GM18909 (cell line): Measurements from ENCODE around the gene LCORL.
"Not testable (repeated sequence)": the region's sequence is repeated elsewhere in the genome, so short reads cannot be mapped to it uniquely, and the experiment has no call there.

ENCODE experiments used
- ATAC-seq: cut with Tn5 transposase; IDR thresholded peaks from one replicate; pipeline ENCODE4 v1.9.1; 2021; ENCODE audit warnings: mild to moderate bottlenecking; ENCODE audit not compliant: unreplicated experiment, poor library complexity

LCORL gene

GRCh38 chr4:17866810-17867209, 154.7 kb downstream of the LCORL start:
- ATAC-seq = no peak

GRCh38 chr4:17865866-17866363, 155.6 kb downstream of the LCORL start:
- no peak for ATAC-seq

GRCh38 chr4:17861906-17862305, 159.6 kb downstream of the LCORL start:
- ATAC-seq = not testable (repeated sequence)

GRCh38 chr4:17859793-17860406, 161.7 kb downstream of the LCORL start:
- no peak for ATAC-seq

- no peak for ATAC-seq
Measured at GRCh38 chr4:17854036-17854435, 167.5 kb downstream of the LCORL start.

- ATAC-seq = no peak
Measured at GRCh38 chr4:17851959-17852358, 169.6 kb downstream of the LCORL start.

- ATAC-seq = not testable (repeated sequence)
Measured at GRCh38 chr4:17850295-17850694, 171.3 kb downstream of the LCORL start.

- no peak for ATAC-seq
Measured at GRCh38 chr4:17846266-17846665, 175.3 kb downstream of the LCORL start.

- ATAC-seq = no peak
Measured at GRCh38 chr4:17823871-17824669, 197.5 kb downstream of the LCORL start.

- peak; percentile 88 for ATAC-seq
Measured at GRCh38 chr4:17817027-17817426, 204.5 kb downstream of the LCORL start.

- no peak for ATAC-seq
Measured at GRCh38 chr4:17816142-17816541, 205.4 kb downstream of the LCORL start.

- no peak for ATAC-seq
Measured at GRCh38 chr4:17814140-17814539, 207.4 kb downstream of the LCORL start.

- ATAC-seq = no peak
Measured at GRCh38 chr4:17812801-17813200, 208.8 kb downstream of the LCORL start.

- ATAC-seq = no peak
Measured at GRCh38 chr4:17812125-17812524, 209.4 kb downstream of the LCORL start.

GRCh38 chr4:17811078-17811603, 210.4 kb downstream of the LCORL start:
- peak; percentile 30 for ATAC-seq

GRCh38 chr4:17810260-17811077, 211.1 kb downstream of the LCORL start, which contains the start of the genes DCAF16 and NCAPG:
Gene DCAF16 (minus strand): TSS chr4:17810757. CDS start chr4:17804141, 6,616 bp downstream.
Gene NCAPG (plus strand): TSS chr4:17810979. CDS start chr4:17811078, 99 bp downstream.
- peak; percentile 93 for ATAC-seq

GRCh38 chr4:17809667-17810066, 211.9 kb downstream of the LCORL start:
- ATAC-seq = no peak

- ATAC-seq = no peak
Measured at GRCh38 chr4:17807446-17807845, 214.1 kb downstream of the LCORL start.

GRCh38 chr4:17805580-17806155, 215.9 kb downstream of the LCORL start:
- no peak for ATAC-seq

- ATAC-seq = no peak
Measured at GRCh38 chr4:17797808-17798207, 223.7 kb downstream of the LCORL start.
